Esophagus muscularis mucosa (tissue), 4 donors: ENCODE data around the gene BCL11B.

Experiments used
- CTCF ChIP-seq, 3 experiments: fragments of 200-600 bp in 2 of 3; fragments of 450-650 bp in 1 of 3; sonication (generic) in 2 of 3; IDR thresholded peaks; one replicate each; pipeline ENCODE4 v1.5.1; 2017 to 2019; ENCODE audit warnings: antibody characterized with exemption in 3 of 3, mild to moderate bottlenecking in 2 of 3, moderate library complexity in 1 of 3
- EP300 ChIP-seq: sonication (generic); formaldehyde crosslinking; IDR thresholded peaks from one replicate; pipeline ENCODE4 v1.6.1; 2017; ENCODE audit warnings: antibody characterized with exemption
- POLR2AphosphoS5 ChIP-seq, 2 donors: sonication (generic); formaldehyde crosslinking; IDR thresholded peaks; one replicate each; pipeline ENCODE4 v1.6.1; 2017; ENCODE audit warnings: antibody characterized with exemption in 2 of 2

- no peak for TF ChIP-seq CTCF (IDR thresholded peaks at IDR 0.05)
- TF ChIP-seq EP300 = no peak
- no peak for TF ChIP-seq POLR2AphosphoS5 (IDR thresholded peaks at IDR 0.05)
These were observed 14.8 kb downstream of the BCL11B start for GRCh38 chr14:99257122-99257672.
